Measurements from ENCODE around the gene RTL1.

Gene RTL1

GRCh38 chr14:100874051-100874410 lies 29.5 kb downstream of the RTL1 start:
- no peak for DNase-seq
- no peak for ATAC-seq (ENCODE audit: insufficient read depth, low read depth)
- TF ChIP-seq, protein P1, sequence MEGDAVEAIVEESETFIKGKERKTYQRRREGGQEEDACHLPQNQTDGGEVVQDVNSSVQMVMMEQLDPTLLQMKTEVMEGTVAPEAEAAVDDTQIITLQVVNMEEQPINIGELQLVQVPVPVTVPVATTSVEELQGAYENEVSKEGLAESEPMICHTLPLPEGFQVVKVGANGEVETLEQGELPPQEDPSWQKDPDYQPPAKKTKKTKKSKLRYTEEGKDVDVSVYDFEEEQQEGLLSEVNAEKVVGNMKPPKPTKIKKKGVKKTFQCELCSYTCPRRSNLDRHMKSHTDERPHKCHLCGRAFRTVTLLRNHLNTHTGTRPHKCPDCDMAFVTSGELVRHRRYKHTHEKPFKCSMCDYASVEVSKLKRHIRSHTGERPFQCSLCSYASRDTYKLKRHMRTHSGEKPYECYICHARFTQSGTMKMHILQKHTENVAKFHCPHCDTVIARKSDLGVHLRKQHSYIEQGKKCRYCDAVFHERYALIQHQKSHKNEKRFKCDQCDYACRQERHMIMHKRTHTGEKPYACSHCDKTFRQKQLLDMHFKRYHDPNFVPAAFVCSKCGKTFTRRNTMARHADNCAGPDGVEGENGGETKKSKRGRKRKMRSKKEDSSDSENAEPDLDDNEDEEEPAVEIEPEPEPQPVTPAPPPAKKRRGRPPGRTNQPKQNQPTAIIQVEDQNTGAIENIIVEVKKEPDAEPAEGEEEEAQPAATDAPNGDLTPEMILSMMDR (IDR thresholded peaks at IDR 0.05; ENCODE audit: borderline replicate concordance, extremely low read depth, low read length, poor library complexity, severe bottlenecking): no peak
- TF ChIP-seq EZH2 (IDR thresholded peaks at IDR 0.05; ENCODE audit: borderline replicate concordance, low read depth, low read length, severe bottlenecking): no peak
- no peaks in the 10 kb centered on the region for H3K9me3 ChIP-seq (ENCODE audit: insufficient read depth, low read length, severe bottlenecking)
- H3K4me1 ChIP-seq (ENCODE audit: insufficient read depth, low read length): no peaks in the 10 kb centered on the region
- no peaks in the 10 kb centered on the region for H4K20me1 ChIP-seq (ENCODE audit: insufficient read depth, low read length)
- H3K79me2 ChIP-seq (ENCODE audit: insufficient read depth, low read length): no peaks in the 10 kb centered on the region
- H2AFZ ChIP-seq (ENCODE audit: low read depth, low read length): no peak overlapping the region
- no peak overlapping the region for H3K4me2 ChIP-seq (ENCODE audit: insufficient read depth, low read length)
- H3K27ac ChIP-seq (ENCODE audit: low read length): no peak overlapping the region
- no peaks in the 10 kb centered on the region for H3K36me3 ChIP-seq (ENCODE audit: insufficient read depth, low read length)
- H3K27me3 ChIP-seq (ENCODE audit: insufficient read depth, low read length, poor library complexity): no peaks in the 10 kb centered on the region
- H3K9ac ChIP-seq (ENCODE audit: low read depth, low read length): no peak overlapping the region
- no peak overlapping the region for H3K4me3 ChIP-seq (ENCODE audit: low read depth in 1 of 2, low read length in 2 of 2)

DNA sequence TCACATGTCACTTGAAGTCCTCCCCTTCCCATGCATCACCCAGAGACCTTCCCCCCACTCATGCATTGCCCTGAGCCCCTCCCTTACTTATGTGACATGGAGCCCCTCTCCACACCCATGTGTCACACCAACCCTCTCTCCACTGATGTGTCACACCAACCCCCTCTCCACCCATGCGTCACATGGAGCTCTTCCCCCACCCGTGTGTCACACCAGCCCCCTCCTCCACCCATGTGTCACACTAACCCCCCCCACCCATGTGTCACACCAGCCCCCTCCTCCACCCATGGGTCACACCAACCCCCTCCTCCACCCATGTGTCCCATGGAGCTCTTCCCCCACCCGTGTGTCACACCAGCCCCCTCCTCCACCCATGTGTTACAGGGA lies 30.4 kb downstream of the RTL1 start:
- ATAC-seq (ENCODE audit: insufficient read depth, low read depth) (no peak), DNase-seq (no peak)
- Histone ChIP-seq H3K4me2 (ENCODE audit: insufficient read depth, low read length) (no peak overlapping the region), H3K27ac (ENCODE audit: low read length) (no peak overlapping the region), H3K9ac (ENCODE audit: low read depth, low read length) (no peak overlapping the region), H2AFZ (ENCODE audit: low read depth, low read length) (no peak overlapping the region), H3K9me3 (ENCODE audit: insufficient read depth, low read length, severe bottlenecking) (no peaks in the 10 kb centered on the region), H3K4me3 (ENCODE audit: low read depth in 1 of 2, low read length in 2 of 2) (no peak overlapping the region), H4K20me1 (ENCODE audit: insufficient read depth, low read length) (no peaks in the 10 kb centered on the region), H3K36me3 (ENCODE audit: insufficient read depth, low read length) (no peaks in the 10 kb centered on the region), H3K27me3 (ENCODE audit: insufficient read depth, low read length, poor library complexity) (no peaks in the 10 kb centered on the region), H3K79me2 (ENCODE audit: insufficient read depth, low read length) (no peaks in the 10 kb centered on the region), H3K4me1 (ENCODE audit: insufficient read depth, low read length) (no peaks in the 10 kb centered on the region)
- TF ChIP-seq EZH2 (IDR thresholded peaks at IDR 0.05; ENCODE audit: borderline replicate concordance, low read depth, low read length, severe bottlenecking): no peak
- TF ChIP-seq, protein P1 (IDR thresholded peaks at IDR 0.05; ENCODE audit: borderline replicate concordance, extremely low read depth, low read length, poor library complexity, severe bottlenecking): no peak

DNA sequence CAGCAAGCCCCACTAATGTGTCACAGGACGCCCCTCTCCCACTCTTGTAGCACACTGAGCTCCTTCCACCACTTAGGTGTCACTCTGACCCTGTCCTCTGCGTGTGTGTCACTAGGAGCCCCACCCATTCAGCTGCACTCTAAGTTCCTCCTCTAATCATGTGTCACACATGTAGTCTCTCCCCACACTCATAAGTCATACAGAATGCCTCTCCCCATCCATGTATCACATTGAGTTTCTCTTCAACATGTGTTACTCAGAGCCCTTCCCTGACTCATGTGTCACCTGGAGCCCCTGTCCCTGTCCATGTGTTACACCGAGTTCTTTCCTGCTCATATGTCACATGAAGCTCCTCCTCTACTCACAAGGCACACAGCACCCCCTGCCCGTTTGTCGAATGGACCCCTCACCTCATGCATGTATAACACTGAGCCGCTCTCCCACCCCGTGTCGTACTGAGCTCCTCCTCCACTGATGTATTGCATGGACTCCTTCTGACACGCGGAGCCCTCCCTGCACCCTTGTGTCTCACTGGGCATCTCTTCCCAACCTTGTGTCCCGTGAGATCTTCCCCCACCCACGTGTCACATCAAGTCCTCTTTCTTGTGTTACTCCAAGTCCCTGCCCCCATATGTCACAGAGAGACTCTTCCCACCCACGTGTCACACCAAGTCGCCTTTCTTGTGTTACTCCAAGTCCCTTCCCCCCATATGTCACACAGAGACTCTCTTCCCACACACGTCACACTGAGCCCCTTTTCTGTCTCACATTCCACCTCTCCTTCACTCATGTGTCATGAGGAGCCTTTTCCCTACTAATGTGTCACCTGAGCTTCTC lies 31.0 kb downstream of the RTL1 start:
- Histone ChIP-seq H3K4me1 (ENCODE audit: insufficient read depth, low read length) (no peaks in the 10 kb centered on the region), H3K9ac (ENCODE audit: low read depth, low read length) (no peak overlapping the region), H3K36me3 (ENCODE audit: insufficient read depth, low read length) (no peaks in the 10 kb centered on the region), H4K20me1 (ENCODE audit: insufficient read depth, low read length) (no peaks in the 10 kb centered on the region), H3K27me3 (ENCODE audit: insufficient read depth, low read length, poor library complexity) (no peaks in the 10 kb centered on the region), H3K79me2 (ENCODE audit: insufficient read depth, low read length) (no peaks in the 10 kb centered on the region), H3K27ac (ENCODE audit: low read length) (no peak overlapping the region), H2AFZ (ENCODE audit: low read depth, low read length) (no peak overlapping the region), H3K4me2 (ENCODE audit: insufficient read depth, low read length) (no peak overlapping the region), H3K9me3 (ENCODE audit: insufficient read depth, low read length, severe bottlenecking) (no peaks in the 10 kb centered on the region), H3K4me3 (ENCODE audit: low read depth in 1 of 2, low read length in 2 of 2) (no peak overlapping the region)
- TF ChIP-seq, protein P1 (IDR thresholded peaks at IDR 0.05; ENCODE audit: borderline replicate concordance, extremely low read depth, low read length, poor library complexity, severe bottlenecking): no peak
- TF ChIP-seq EZH2 (IDR thresholded peaks at IDR 0.05; ENCODE audit: borderline replicate concordance, low read depth, low read length, severe bottlenecking): no peak
- ATAC-seq (ENCODE audit: insufficient read depth, low read depth) (0 out of 3 replicates have a peak, but pooled peaks have one; percentile 24), DNase-seq (no peak)

All from DND-41 (cell line).